Hepatocyte (in vitro differentiated cells): ENCODE data around the gene NUP214. TPM values are rescaled to one million over a fixed set of nuclear protein-coding genes. Genes with fewer than 3 reads are reported as not detected.

Experiments used
- DNase-seq: peaks from one replicate; pipeline ENCODE4 v3.0.0-alpha.2; 2016; ENCODE audit warnings: low spot score
- H2AFZ ChIP-seq: fragments of 200-600 bp; sonication (generic); 2 replicates; pipeline ENCODE4 v1.6.0; 2016; ENCODE audit warnings: antibody characterized with exemption, mild to moderate bottlenecking
- H3K27ac ChIP-seq: fragments of 200-600 bp; sonication (generic); 2 replicates; pipeline ENCODE4 v1.5.1; 2016; ENCODE audit warnings: mild to moderate bottlenecking
- H3K27me3 ChIP-seq: fragments of 200-600 bp; sonication (generic); 2 replicates; pipeline ENCODE4 v1.6.1; 2016
- H3K36me3 ChIP-seq: fragments of 200-600 bp; sonication (generic); replicated peaks from 2 replicates; pipeline ENCODE4 v1.5.1; 2016; ENCODE audit warnings: low read depth; ENCODE audit not compliant: insufficient read depth
- H3K4me1 ChIP-seq: fragments of 200-600 bp; sonication (generic); 2 replicates; pipeline ENCODE4 v1.5.1; 2016; ENCODE audit warnings: mild to moderate bottlenecking, moderate library complexity; ENCODE audit not compliant: insufficient read depth
- H3K4me2 ChIP-seq: fragments of 200-600 bp; sonication (generic); 2 replicates; pipeline ENCODE4 v1.6.0; 2016
- H3K4me3 ChIP-seq: fragments of 200-600 bp; sonication (generic); 2 replicates; pipeline ENCODE4 v1.5.1; 2016; ENCODE audit warnings: mild to moderate bottlenecking
- H3K79me2 ChIP-seq: fragments of 200-600 bp; sonication (generic); 2 replicates; pipeline ENCODE4 v1.6.0; 2017; ENCODE audit warnings: mild to moderate bottlenecking
- H3K9me2 ChIP-seq: fragments of 200-600 bp; sonication (generic); replicated peaks from 2 replicates; pipeline ENCODE4 v1.6.0; 2017; ENCODE audit warnings: mild to moderate bottlenecking; ENCODE audit not compliant: insufficient read depth
- H3K9me3 ChIP-seq: fragments of 200-600 bp; sonication (generic); 2 replicates; pipeline ENCODE4 v1.5.1; 2016; ENCODE audit warnings: low read depth, mild to moderate bottlenecking
- H4K20me1 ChIP-seq: fragments of 200-600 bp; sonication (generic); 2 replicates; pipeline ENCODE4 v1.6.0; 2016; ENCODE audit warnings: mild to moderate bottlenecking; ENCODE audit not compliant: insufficient read depth, poor library complexity, severe bottlenecking
- EZH2 ChIP-seq: fragments of 200-600 bp; sonication (generic); IDR thresholded peaks from 2 replicates; pipeline ENCODE4 v1.6.1; 2016; ENCODE audit warnings: antibody characterized with exemption, mild to moderate bottlenecking, borderline replicate concordance
- EZH2phosphoT487 ChIP-seq: fragments of 200-600 bp; sonication (generic); IDR thresholded peaks from one replicate; pipeline ENCODE4 v1.6.1; 2018; ENCODE audit warnings: antibody characterized with exemption, mild to moderate bottlenecking, low read depth, moderate library complexity; ENCODE audit not compliant: unreplicated experiment, severe bottlenecking
- WGBS: methylation state at CpG from one replicate; pipeline ENCODE4 v1.1.6; 2016; ENCODE audit warnings: low lambda C conversion rate; ENCODE audit errors: missing lambda C conversion rate; 5-methylcytosine and 5-hydroxymethylcytosine counted together
- polyA plus RNA-seq: library from polyadenylated mRNA; unstranded; fragments of >200 nt; fragmentation: Nextera tagmentation; extraction: Ambion mirVana; gene quantifications from 2 replicates; pipeline ENCODE4 v1.2.1, GENCODE V29; 2016
- total RNA-seq: library from RNA; depleted of rRNA; stranded (reverse); fragments of >200 nt; gene quantifications from 2 replicates; pipeline ENCODE4 v1.2.3, GENCODE V29; 2014
- TF ChIP-seq, protein P1 (sequence below): fragments of 200-600 bp; sonication (generic); IDR thresholded peaks from 2 replicates; pipeline ENCODE4 v1.5.1; 2016; ENCODE audit warnings: antibody characterized with exemption, mild to moderate bottlenecking; ENCODE audit not compliant: poor library complexity

Gene NUP214
- total and polyA plus RNA-seq, 2 experiments from 2014 or later, result 13.7 to 18.1 TPM

DNA sequence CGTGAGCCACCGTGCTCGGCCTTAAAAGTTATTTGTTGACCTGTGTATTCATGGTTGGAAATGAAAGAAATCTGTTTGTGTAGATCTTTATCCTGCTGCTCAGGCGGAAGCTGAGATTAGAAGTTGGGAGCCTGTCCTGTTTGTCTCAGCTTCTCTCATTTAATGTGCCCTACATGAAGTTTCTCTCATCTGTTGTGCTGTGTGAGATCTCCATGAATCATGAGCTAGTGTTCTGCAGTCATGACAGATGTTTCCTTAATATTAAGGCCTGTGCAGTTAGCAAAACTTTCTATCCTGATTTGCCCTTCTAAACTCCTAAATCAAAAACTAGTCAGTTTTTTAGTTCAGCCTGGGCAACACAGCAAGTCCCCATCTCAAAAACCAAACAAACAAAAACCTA lies 91.4 kb downstream of the NUP214 start:
- H4K20me1 ChIP-seq, result no peaks in the 10 kb centered on the region
- no peaks in the 10 kb centered on the region for H3K27me3 ChIP-seq
- TF ChIP-seq EZH2, result no peak
- TF ChIP-seq EZH2phosphoT487, result no peak
- TF ChIP-seq, protein P1, sequence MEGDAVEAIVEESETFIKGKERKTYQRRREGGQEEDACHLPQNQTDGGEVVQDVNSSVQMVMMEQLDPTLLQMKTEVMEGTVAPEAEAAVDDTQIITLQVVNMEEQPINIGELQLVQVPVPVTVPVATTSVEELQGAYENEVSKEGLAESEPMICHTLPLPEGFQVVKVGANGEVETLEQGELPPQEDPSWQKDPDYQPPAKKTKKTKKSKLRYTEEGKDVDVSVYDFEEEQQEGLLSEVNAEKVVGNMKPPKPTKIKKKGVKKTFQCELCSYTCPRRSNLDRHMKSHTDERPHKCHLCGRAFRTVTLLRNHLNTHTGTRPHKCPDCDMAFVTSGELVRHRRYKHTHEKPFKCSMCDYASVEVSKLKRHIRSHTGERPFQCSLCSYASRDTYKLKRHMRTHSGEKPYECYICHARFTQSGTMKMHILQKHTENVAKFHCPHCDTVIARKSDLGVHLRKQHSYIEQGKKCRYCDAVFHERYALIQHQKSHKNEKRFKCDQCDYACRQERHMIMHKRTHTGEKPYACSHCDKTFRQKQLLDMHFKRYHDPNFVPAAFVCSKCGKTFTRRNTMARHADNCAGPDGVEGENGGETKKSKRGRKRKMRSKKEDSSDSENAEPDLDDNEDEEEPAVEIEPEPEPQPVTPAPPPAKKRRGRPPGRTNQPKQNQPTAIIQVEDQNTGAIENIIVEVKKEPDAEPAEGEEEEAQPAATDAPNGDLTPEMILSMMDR, result no peak

DNA sequence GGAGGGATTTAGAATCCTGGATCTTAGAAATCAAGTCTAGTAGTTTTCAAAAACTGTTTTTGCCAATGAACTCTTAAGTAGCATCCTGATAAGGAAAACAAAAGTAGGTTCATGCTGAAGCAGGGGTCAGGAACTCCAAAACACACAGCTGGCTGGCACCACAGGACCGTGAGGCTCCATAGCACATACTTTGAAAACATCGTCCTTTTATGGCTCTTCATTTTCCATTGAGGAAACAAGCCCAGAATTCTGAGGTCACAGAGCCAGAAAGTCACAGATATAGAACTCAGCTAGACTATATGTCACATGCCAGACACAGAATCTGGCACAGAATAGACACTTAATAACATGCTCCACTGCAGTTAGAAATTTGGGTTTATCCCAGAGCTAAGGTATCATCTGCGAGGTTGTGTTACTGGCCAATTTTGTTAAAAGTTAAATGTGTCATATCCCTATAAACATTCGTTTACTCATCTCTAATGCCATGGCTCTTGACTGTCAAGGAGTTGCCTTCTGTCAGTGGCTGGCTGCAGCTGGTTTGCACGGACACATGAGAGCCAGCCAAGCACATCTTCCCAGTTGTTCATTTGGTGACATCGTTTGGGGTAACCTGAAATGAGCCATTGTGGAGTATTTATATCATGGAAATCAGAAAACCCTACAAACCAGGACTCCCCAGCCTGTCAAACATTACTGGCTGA lies 92.1 kb downstream of the NUP214 start:
- Histone ChIP-seq H3K36me3 (no peaks in the 10 kb centered on the region), H3K9me2 (no peaks in the 10 kb centered on the region), H3K27ac (no peak overlapping the region)

More for the DNA sequence above, 91.4 kb downstream of the NUP214 start:
- Histone ChIP-seq H3K4me2 (no peak overlapping the region), H3K27ac (no peak overlapping the region), H3K36me3 (no peaks in the 10 kb centered on the region), H3K4me1 (no peaks in the 10 kb centered on the region), H3K4me3 (no peak overlapping the region), H2AFZ (no peak overlapping the region), H3K79me2 (no peaks in the 10 kb centered on the region), H3K9me2 (no peaks in the 10 kb centered on the region), H3K9me3 (no peaks in the 10 kb centered on the region)
- WGBS, result 93% methylated on average over 4 of the region's 4 CpGs
- DNase-seq, result no peak

DNA sequence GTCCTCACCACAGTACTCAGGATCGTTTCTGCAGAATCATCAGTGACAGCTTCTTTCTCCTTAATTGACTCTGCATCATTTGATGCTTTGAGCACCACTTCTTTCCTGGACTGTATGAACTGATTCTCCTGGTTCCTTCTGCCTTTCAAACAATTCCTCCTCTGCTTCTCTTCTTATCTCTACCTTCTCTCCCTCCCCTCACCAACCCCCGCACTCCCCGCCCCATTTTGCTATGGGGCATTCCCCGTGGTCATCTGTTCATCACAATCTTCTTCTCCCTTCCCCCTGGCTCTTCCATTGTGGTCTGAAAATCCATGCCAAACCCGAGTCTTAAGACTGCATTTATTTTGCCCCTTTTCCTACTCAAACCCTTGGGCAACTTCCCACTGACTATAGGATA lies 93.0 kb downstream of the NUP214 start:
- Histone ChIP-seq H3K9me3 (no peaks in the 10 kb centered on the region), H3K79me2 (no peaks in the 10 kb centered on the region), H3K4me1 (no peaks in the 10 kb centered on the region), H3K4me3 (no peak overlapping the region), H3K27me3 (no peaks in the 10 kb centered on the region), H3K9me2 (no peaks in the 10 kb centered on the region), H3K4me2 (no peak overlapping the region), H2AFZ (no peak overlapping the region), H3K27ac (no peak overlapping the region), H4K20me1 (no peaks in the 10 kb centered on the region), H3K36me3 (no peaks in the 10 kb centered on the region)
- WGBS, result 77% methylated on average over 3 of the region's 5 CpGs
- DNase-seq, result no peak
- no peak for TF ChIP-seq EZH2
- TF ChIP-seq EZH2phosphoT487, result no peak
- TF ChIP-seq, protein P1, result no peak

More for the DNA sequence above, 92.1 kb downstream of the NUP214 start:
- no peak overlapping the region for H2AFZ ChIP-seq
- no peaks in the 10 kb centered on the region for H4K20me1 ChIP-seq
- H3K4me2 ChIP-seq, result no peak overlapping the region
- DNase-seq, result no peak
- no peaks in the 10 kb centered on the region for H3K79me2 ChIP-seq
- no peaks in the 10 kb centered on the region for H3K27me3 ChIP-seq
- H3K4me1 ChIP-seq, result no peaks in the 10 kb centered on the region
- no peaks in the 10 kb centered on the region for H3K9me3 ChIP-seq
- no peak overlapping the region for H3K4me3 ChIP-seq
- no peak for TF ChIP-seq EZH2
- WGBS, result 88% methylated on average over 6 of the region's 6 CpGs

DNA sequence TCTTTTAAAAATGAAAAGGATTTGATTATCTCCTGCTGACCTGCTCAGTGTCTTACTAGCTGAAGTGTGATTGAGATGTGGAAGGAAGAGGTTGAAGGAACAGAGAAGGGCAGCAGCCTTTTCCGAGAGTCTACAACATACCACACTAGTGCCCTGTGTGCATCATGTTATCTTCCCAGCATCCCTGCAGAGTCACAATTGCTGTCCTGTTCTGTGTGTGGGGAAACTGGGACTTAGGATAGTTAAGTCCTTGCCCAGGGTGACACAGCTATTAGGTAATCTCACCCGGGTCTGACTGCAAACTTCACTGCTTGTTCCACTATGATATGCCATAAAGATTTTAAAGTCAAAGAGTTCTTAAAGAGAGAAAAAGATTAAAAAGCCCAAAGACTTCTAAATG lies 95.1 kb downstream of the NUP214 start:
- Histone ChIP-seq H4K20me1 (no peaks in the 10 kb centered on the region), H3K4me2 (no peak overlapping the region), H3K4me1 (no peaks in the 10 kb centered on the region), H3K36me3 (no peaks in the 10 kb centered on the region), H3K79me2 (no peaks in the 10 kb centered on the region), H3K27ac (no peak overlapping the region), H3K4me3 (no peak overlapping the region), H3K27me3 (no peaks in the 10 kb centered on the region), H3K9me2 (no peaks in the 10 kb centered on the region), H2AFZ (no peak overlapping the region), H3K9me3 (no peaks in the 10 kb centered on the region)
- DNase-seq, result no peak
- TF ChIP-seq, protein P1, result no peak
- TF ChIP-seq EZH2, result no peak
- TF ChIP-seq EZH2phosphoT487, result no peak
- 73% methylated on average over 2 of the region's 2 CpGs for WGBS
